Measurements from ENCODE around the gene NEDD4.
"Not testable (repeated sequence)": the region's sequence is repeated elsewhere in the genome, so short reads cannot be mapped to it uniquely, and the experiment has no call there.

The NEDD4 gene

GRCh38 chr15:56004281-56004680 lies 10.9 kb upstream of the NEDD4 start:
- not testable (repeated sequence) for DNase-seq (ENCODE audit: low spot score)

- not testable (repeated sequence) for DNase-seq (ENCODE audit: low spot score)
These were observed 10.4 kb upstream of the NEDD4 start for GRCh38 chr15:56003777-56004176.

GRCh38 chr15:56003277-56003676 lies 9.9 kb upstream of the NEDD4 start:
- not testable (repeated sequence) for DNase-seq (ENCODE audit: low spot score)

GRCh38 chr15:56001471-56002078 lies 8.2 kb upstream of the NEDD4 start:
- DNase-seq (ENCODE audit: low spot score), result no peak

GRCh38 chr15:55999658-56000057 lies 6.2 kb upstream of the NEDD4 start:
- DNase-seq (ENCODE audit: low spot score), result no peak

GRCh38 chr15:55998478-55998877 lies 5.1 kb upstream of the NEDD4 start:
- DNase-seq (ENCODE audit: low spot score), result no peak

- DNase-seq (ENCODE audit: low spot score), result no peak
These were observed 570 bp upstream of the NEDD4 start for GRCh38 chr15:55993804-55994560.

- no peak for DNase-seq (ENCODE audit: low spot score)
These were observed 672 bp downstream of the NEDD4 start for GRCh38 chr15:55992769-55993110.

GRCh38 chr15:55991802-55992768 lies 1.3 kb downstream of the NEDD4 start:
- no peak for DNase-seq (ENCODE audit: low spot score)

GRCh38 chr15:55990998-55991397 lies 2.4 kb downstream of the NEDD4 start:
- DNase-seq (ENCODE audit: low spot score), result no peak

- DNase-seq (ENCODE audit: low spot score), result no peak
These were observed 2.9 kb downstream of the NEDD4 start for GRCh38 chr15:55990516-55990915.

- no peak for DNase-seq (ENCODE audit: low spot score)
These were observed 4.0 kb downstream of the NEDD4 start for GRCh38 chr15:55989383-55989782.

GRCh38 chr15:55981582-55982249 lies 11.7 kb downstream of the NEDD4 start:
- no peak for DNase-seq (ENCODE audit: low spot score)

- DNase-seq (ENCODE audit: low spot score), result no peak
These were observed 12.9 kb downstream of the NEDD4 start for GRCh38 chr15:55980511-55980910.

GRCh38 chr15:55977231-55977630 lies 16.2 kb downstream of the NEDD4 start:
- DNase-seq (ENCODE audit: low spot score), result no peak

GRCh38 chr15:55970286-55970685 lies 23.1 kb downstream of the NEDD4 start:
- DNase-seq (ENCODE audit: low spot score), result no peak

- no peak for DNase-seq (ENCODE audit: low spot score)
These were observed 23.8 kb downstream of the NEDD4 start for GRCh38 chr15:55969582-55969981.

GRCh38 chr15:55968923-55969322 lies 24.5 kb downstream of the NEDD4 start:
- DNase-seq (ENCODE audit: low spot score), result no peak

GRCh38 chr15:55965091-55965490 lies 28.3 kb downstream of the NEDD4 start:
- DNase-seq (ENCODE audit: low spot score), result no peak

- DNase-seq (ENCODE audit: low spot score), result no peak
These were observed 32.5 kb downstream of the NEDD4 start for GRCh38 chr15:55960946-55961345.

GRCh38 chr15:55959744-55960447 lies 33.5 kb downstream of the NEDD4 start:
- DNase-seq (ENCODE audit: low spot score), result no peak

- no peak for DNase-seq (ENCODE audit: low spot score)
These were observed 35.1 kb downstream of the NEDD4 start for GRCh38 chr15:55958349-55958748.
